Measurements from ENCODE around the gene IQGAP3.

Gene IQGAP3

DNA sequence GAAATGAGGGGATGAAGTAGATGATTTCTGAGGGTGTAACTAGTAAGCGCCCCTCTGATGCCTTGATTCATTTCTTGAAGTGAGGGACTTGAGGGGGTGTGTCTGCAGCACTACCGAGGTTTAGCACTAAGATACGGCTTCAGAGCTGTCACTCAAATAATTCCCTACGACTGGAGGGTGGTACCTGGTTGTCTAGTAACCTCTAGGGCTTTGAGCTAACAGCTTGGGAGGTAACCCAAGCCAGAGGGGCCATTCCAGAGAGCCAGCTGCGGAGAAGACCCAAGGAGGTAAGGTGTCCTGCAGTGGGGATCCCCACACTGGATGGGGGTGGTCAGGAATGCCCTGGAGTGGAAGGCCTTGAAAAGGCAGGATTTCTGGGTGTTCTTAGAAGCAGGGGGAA lies 7.1 kb upstream of the IQGAP3 start, which contains the start of gene TTC24:
Gene TTC24 (plus strand): TSS at position 252 of the 400 bp plus-strand sequence. CDS start 1,642 bp downstream, outside the sequence.
- TF ChIP-seq ZFX (IDR thresholded peaks at IDR 0.05; ENCODE audit: borderline replicate concordance): no peak
- TF ChIP-seq CTCF (IDR thresholded peaks at IDR 0.05): no peak
- H3K27ac ChIP-seq: no peak within 1 kb of the TSS

- TF ChIP-seq ZFX (IDR thresholded peaks at IDR 0.05; ENCODE audit: borderline replicate concordance): no peak
- no peak for TF ChIP-seq CTCF (IDR thresholded peaks at IDR 0.05)
- H3K27ac ChIP-seq: peak overlapping the region; percentile 62
These were observed 5.7 kb upstream of the IQGAP3 start for GRCh38 chr1:156578055-156578454.

DNA sequence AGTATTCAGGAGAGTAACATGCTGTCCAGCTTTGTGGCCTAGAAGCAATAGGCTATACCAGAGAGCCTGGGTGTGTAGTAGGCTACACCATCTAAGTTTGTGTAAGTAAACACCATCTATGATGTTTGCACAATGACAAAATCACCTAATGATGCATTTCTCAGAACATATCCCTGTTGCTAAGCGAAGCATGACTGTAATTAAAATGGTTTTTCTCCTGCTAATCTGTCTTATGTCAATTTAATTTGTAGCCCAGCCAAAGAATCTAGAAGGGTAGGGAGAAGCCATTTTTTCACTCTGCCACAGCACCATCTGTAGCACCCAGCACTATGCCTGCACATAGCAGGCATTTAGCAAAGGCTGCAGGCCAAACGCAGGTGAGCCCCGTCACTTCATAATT lies 5.2 kb upstream of the IQGAP3 start:
- TF ChIP-seq ZFX (IDR thresholded peaks at IDR 0.05; ENCODE audit: borderline replicate concordance): no peak
- peak overlapping the region; percentile 62 for H3K27ac ChIP-seq

GRCh38 chr1:156574039-156574633 lies 1.8 kb upstream of the IQGAP3 start:
- TF ChIP-seq ZFX (IDR thresholded peaks at IDR 0.05; ENCODE audit: borderline replicate concordance) (no peak), CTCF (IDR thresholded peaks at IDR 0.05) (no peak)

GRCh38 chr1:156572663-156573018 lies 276 bp upstream of the IQGAP3 start:
- H3K27ac ChIP-seq: peak overlapping the region; percentile 67; the same call in 1 of the 2 replicates
- TF ChIP-seq CTCF (IDR thresholded peaks at IDR 0.05) (no peak), ZFX (IDR thresholded peaks at IDR 0.05; ENCODE audit: borderline replicate concordance) (no peak)

More at GRCh38 chr1:156574039-156574633, 1.8 kb upstream of the IQGAP3 start:
- no peak overlapping the region for H3K27ac ChIP-seq

DNA sequence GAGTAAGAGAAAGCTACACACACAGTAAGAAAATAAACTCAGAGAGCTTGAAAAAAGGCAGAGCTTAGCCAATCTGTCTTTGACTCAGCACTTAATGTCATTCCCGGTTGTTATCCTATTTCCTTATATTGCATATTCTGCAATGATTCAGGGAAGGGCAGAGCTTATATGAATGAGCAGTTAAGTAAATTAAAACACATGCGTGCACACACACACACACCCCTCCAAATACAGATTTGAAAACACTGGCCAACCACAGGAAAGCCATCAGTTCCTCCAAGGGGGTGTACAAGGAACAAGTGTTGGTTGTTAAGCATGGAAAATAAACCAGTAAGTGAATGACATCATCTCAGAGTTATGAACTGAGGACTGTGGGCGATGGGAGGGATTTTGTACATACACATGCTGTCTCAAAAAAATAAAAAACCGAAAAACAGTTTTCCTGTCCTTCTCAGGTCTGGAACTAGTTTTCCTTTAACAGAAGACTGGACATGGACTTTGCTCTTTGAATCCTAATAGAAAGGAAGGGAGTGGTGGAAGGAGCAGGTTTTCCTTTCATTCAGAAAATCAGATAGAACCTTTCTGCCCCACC lies 1.0 kb downstream of the IQGAP3 start:
- peak overlapping the region; percentile 67 for H3K27ac ChIP-seq
- TF ChIP-seq ZFX (IDR thresholded peaks at IDR 0.05; ENCODE audit: borderline replicate concordance) (no peak), CTCF (IDR thresholded peaks at IDR 0.05) (no peak)

- TF ChIP-seq ZFX (IDR thresholded peaks at IDR 0.05; ENCODE audit: borderline replicate concordance) (no peak), CTCF (IDR thresholded peaks at IDR 0.05) (no peak)
- H3K27ac ChIP-seq: no peak overlapping the region
These were observed 5.9 kb downstream of the IQGAP3 start for GRCh38 chr1:156566436-156566835.

All from 22Rv1 (cell line).